22Rv1 (cell line): ENCODE results near the gene KRTAP22-1.

Experiments used
- H3K27ac ChIP-seq: fragments of 450-650 bp; 2 replicates; pipeline ENCODE4 v1.5.1; 2017
- ZFX ChIP-seq: fragments of 450-650 bp; IDR thresholded peaks from 2 replicates; pipeline ENCODE4 v1.6.1; 2017; ENCODE audit warnings: antibody characterized with exemption, borderline replicate concordance
- TF ChIP-seq, protein P1 (sequence below): fragments of 450-650 bp; IDR thresholded peaks from 2 replicates; pipeline ENCODE4 v1.5.1; 2017; ENCODE audit warnings: mild to moderate bottlenecking

KRTAP22-1 gene

DNA sequence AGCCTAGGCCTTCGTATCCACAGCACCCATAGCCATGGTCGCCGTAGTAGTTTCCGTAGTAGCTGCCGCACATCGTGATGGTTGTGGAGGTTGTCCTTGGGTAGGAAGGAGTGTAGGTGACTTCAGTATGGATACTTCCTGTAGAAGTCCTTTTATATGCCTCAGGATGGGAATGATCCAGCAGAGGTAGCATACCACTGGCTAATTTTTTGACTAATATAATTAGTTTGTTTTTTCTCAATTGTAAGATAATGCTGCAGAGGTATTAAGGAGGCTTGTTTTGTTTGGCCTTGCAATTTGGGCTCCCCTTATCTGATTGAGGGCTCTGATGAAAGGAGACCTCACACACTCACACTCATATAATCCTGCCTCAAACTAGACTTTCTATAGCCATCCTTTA, 2.1 kb upstream of the KRTAP22-1 start, which contains the start of gene KRTAP6-2:
Gene KRTAP6-2 (minus strand): TSS at position 101 of the 400 bp plus-strand sequence. CDS start 28 bp downstream, at position 73.
- H3K27ac ChIP-seq = no peak within 1 kb of the TSS
- no peak for TF ChIP-seq ZFX
- TF ChIP-seq, protein P1, sequence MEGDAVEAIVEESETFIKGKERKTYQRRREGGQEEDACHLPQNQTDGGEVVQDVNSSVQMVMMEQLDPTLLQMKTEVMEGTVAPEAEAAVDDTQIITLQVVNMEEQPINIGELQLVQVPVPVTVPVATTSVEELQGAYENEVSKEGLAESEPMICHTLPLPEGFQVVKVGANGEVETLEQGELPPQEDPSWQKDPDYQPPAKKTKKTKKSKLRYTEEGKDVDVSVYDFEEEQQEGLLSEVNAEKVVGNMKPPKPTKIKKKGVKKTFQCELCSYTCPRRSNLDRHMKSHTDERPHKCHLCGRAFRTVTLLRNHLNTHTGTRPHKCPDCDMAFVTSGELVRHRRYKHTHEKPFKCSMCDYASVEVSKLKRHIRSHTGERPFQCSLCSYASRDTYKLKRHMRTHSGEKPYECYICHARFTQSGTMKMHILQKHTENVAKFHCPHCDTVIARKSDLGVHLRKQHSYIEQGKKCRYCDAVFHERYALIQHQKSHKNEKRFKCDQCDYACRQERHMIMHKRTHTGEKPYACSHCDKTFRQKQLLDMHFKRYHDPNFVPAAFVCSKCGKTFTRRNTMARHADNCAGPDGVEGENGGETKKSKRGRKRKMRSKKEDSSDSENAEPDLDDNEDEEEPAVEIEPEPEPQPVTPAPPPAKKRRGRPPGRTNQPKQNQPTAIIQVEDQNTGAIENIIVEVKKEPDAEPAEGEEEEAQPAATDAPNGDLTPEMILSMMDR = no peak

DNA sequence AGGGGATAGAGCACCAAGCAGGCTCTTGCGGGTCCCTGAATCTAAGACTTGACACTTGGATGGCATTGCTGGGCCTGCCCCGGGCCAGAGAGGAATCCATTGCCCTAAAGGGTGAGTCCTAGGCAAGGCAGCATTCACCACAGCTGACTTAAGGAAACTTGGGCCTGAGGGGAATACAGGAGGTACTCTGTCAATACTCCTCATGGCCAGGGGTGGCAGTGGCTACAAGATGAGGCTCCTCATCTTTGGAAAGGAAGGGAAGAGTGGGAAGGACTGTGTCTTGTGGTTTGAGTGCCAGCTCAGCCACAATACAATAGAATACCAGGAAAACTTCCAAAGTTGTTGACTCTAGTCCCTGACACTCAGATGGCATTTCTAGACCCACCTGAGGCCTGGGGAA, 5.1 kb downstream of the KRTAP22-1 start:
- H3K27ac ChIP-seq = no peak overlapping the region
- TF ChIP-seq ZFX = no peak
- TF ChIP-seq, protein P1 = no peak

DNA sequence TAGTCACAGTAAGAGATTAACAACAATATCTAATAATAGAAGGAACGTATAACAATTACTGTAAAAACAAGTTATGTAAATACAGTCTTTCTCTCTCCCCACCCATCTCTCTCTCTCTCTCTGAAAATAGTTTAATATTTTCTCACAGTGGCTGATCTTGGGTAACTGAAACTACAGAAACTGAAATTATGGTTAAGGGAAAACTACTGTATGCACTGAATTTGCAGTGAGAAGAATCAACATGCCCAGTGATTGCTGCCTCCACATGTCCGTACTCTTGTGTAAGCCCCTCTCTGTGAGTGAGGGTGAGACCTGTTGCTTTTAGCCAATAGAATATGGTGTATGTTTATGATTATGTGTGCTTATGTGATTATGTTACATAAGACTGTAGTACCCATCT, 11.2 kb downstream of the KRTAP22-1 start:
- TF ChIP-seq, protein P1 = no peak
- TF ChIP-seq ZFX = no peak
- no peak overlapping the region for H3K27ac ChIP-seq

DNA sequence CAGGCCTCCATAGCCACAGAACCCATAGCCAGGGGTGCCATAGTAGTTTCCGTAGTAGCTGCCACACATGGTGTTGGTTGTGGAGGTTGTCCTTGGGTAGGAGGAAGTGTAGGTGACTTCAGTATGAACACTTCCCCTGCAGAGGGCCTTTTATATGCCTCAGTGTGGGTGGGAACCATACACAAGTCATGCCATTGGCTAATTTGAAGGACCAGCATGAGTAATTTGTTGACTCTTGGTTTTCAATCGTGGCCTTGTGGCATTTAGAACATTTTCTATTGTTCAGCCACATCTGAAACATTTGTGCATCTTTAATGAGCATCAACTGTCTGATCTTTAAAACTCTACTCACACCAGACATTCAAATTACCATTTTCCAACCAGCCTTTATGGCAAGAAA, 12.9 kb downstream of the KRTAP22-1 start, which contains the start of gene KRTAP6-1:
Gene KRTAP6-1 (minus strand): TSS at position 95 of the 400 bp plus-strand sequence. CDS start 26 bp downstream, at position 69.
- no peak within 1 kb of the TSS for H3K27ac ChIP-seq
- no peak for TF ChIP-seq ZFX
- TF ChIP-seq, protein P1 = no peak

DNA sequence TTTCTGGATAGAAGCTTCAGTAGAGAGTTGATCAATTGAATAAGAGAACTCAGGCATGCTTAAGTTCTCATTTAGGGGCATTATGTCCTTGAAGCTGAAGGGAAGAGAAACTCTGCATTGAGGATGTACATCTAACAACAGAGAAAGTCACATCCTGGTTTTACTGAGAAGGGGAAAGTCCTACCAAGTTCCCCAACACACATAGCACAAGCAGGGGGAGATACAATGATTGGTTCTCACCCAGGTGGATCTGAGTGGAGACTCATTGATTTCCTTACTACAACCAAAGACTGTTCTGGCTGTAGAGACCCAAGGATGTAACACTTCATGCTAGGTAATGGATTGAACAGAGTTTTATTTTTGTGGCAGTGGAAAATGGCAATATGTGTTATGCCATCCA, 14.3 kb downstream of the KRTAP22-1 start:
- TF ChIP-seq, protein P1 = no peak
- TF ChIP-seq ZFX = no peak
- H3K27ac ChIP-seq = no peak overlapping the region

- no peak for TF ChIP-seq ZFX
- TF ChIP-seq, protein P1 = no peak
- no peak within 1 kb of the TSS for H3K27ac ChIP-seq
Measured at GRCh38 chr21:30616125-30616524, 15.2 kb downstream of the KRTAP22-1 start, which contains the start of gene KRTAP20-1. TSS of gene KRTAP20-1 (plus strand) at chr21:30616425. CDS start at chr21:30616455, 30 bp downstream.

DNA sequence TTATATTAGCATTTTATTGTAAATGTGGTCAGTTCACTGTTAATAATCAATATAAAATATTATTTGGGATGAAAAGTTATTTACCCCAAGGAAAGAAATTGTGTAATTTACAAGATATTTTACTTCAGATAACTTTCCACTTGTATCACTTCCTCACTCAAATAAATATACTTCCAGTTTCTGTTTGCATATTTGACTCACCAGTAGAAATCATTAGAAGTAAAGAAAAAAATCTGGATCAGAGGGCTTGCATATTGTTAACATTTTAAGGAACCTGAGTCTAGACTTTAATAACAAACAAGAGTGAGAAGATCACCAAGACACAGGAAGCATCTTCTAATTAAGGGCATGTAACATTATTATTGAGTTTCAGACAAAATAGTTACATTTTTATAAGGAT, 19.2 kb downstream of the KRTAP22-1 start:
- TF ChIP-seq, protein P1 = no peak
- no peak for TF ChIP-seq ZFX

More for the DNA sequence above, 19.2 kb downstream of the KRTAP22-1 start:
- H3K27ac ChIP-seq = no peak overlapping the region
